ENCODE measurements around the gene UNC13B. TPM values are rescaled to one million over a fixed set of nuclear protein-coding genes. Genes with fewer than 3 reads are reported as not detected.
A peak's percentile ranks its signal among the peaks of the same experiment; 100 is the strongest.

UNC13B gene
- total and polyA plus RNA-seq, 9 of the 15 experiments (the other 6 are each of a cell fraction or from before 2014, with no cell fraction given), result 2.4 to 11.5 (median 8.6) TPM

GRCh38 chr9:35424356-35425352, 262.8 kb downstream of the UNC13B start (continued):
- peak; percentile 39; the same call in 1 of the 2 replicates for TF ChIP-seq CEBPB (tag; IDR thresholded peaks at IDR 0.05)

GRCh38 chr9:35426627-35427026, 264.8 kb downstream of the UNC13B start:
- Histone ChIP-seq H3K9me3 (replicated peaks; ENCODE audit: control insufficient read depth, insufficient read depth, low read depth, low read length) (no peaks in the 10 kb centered on the region), H3K27me3 (ENCODE audit: control insufficient read depth in 2 of 2, insufficient read depth in 2 of 2, low read length in 2 of 2) (no peaks in the 10 kb centered on the region), H3K4me2 (ENCODE audit: insufficient read depth, low read length) (no peak overlapping the region), H3K4me3 (no peak overlapping the region), H3K27ac (ENCODE audit: extremely low read depth, low read depth, low read length) (no peak overlapping the region), H3K4me1 (replicated peaks in 1 of 2; ENCODE audit: control insufficient read depth in 2 of 2, insufficient read depth in 2 of 2, low read length in 2 of 2) (no peaks in the 10 kb centered on the region), H3K9ac (ENCODE audit: insufficient read depth in 1 of 2, low read depth in 2 of 2, low read length in 2 of 2) (no peak overlapping the region), H4K20me1 (replicated peaks; ENCODE audit: control insufficient read depth, insufficient read depth, low read length) (no peaks in the 10 kb centered on the region), H2AFZ (ENCODE audit: low read depth, low read length) (no peak overlapping the region), H3K9me1 (ENCODE audit: control insufficient read depth, insufficient read depth, low read length) (no peaks in the 10 kb centered on the region), H3K79me2 (ENCODE audit: control insufficient read depth, insufficient read depth, low read length) (no peaks in the 10 kb centered on the region), H3K36me3 (ENCODE audit: control insufficient read depth, insufficient read depth, low read length) (no peaks in the 10 kb centered on the region)
- TF ChIP-seq E2F4 (CRISPR knock-in tag; IDR thresholded peaks at IDR 0.05; ENCODE audit: low read depth), result no peak
- no peak for TF ChIP-seq MAX (CRISPR knock-in tag; IDR thresholded peaks at IDR 0.05)
- TF ChIP-seq PHF20 (IDR thresholded peaks at IDR 0.05; ENCODE audit: partially characterized antibody), result no peak
- TF ChIP-seq ZNF41 (CRISPR knock-in tag; conservative IDR thresholded peaks at IDR 0.05), result no peak
- no peak for TF ChIP-seq HOMEZ (CRISPR knock-in tag; IDR thresholded peaks at IDR 0.05)
- TF ChIP-seq CHD1 (IDR thresholded peaks at IDR 0.05; ENCODE audit: low read length), result no peak
- no peak for TF ChIP-seq ETS1 (conservative IDR thresholded peaks at IDR 0.05; ENCODE audit: control insufficient read depth, low read depth, low read length)
- no peak for TF ChIP-seq ZNF217 (CRISPR knock-in tag; IDR thresholded peaks at IDR 0.05)
- TF ChIP-seq GATAD2B (IDR thresholded peaks at IDR 0.05; ENCODE audit: borderline replicate concordance), result no peak
- no peak for TF ChIP-seq NFIX (CRISPR knock-in tag; IDR thresholded peaks at IDR 0.05; ENCODE audit: low read depth)
- ATAC-seq (no peak), DNase-seq (ENCODE audit: extremely low read depth in 1 of 4, low spot score in 3 of 4) (no peak), FAIRE-seq (no peak)
- POLR2A ChIA-PET, result no interaction called here
- CTCF ChIA-PET (ENCODE audit: low intra/inter-chr PET ratio), result no interaction called here
- in situ Hi-C loops (cut with MboI) (no loop called here), intact Hi-C loops (cut with micrococcal nuclease) (no loop called here)
- BruUV-seq (replicated peaks), result no TSS peak
- WGBS (ENCODE audit: insufficient coverage, low coverage, missing lambda C conversion rate), result 0% methylated on average over 1 of the region's 1 CpG
